H1 (cell line): ENCODE results near the gene APBA2. TPM values are rescaled to one million over a fixed set of nuclear protein-coding genes. Genes with fewer than 3 reads are reported as not detected.

Experiments used
- CTCF ChIA-PET: fragments of 300-600 bp; sonication (Branson Sonifier 250); formaldehyde crosslinking; loops from one replicate; lab custom pipeline; 2021; ENCODE audit not compliant: partially characterized antibody; lab: Charles Lee
- POLR2A ChIA-PET: fragments of 300-600 bp; sonication (Branson Sonifier 250); formaldehyde crosslinking; loops from one replicate; lab custom pipeline; 2021; ENCODE audit warnings: inconsistent platforms; ENCODE audit not compliant: partially characterized antibody; lab: Charles Lee
- DNase-seq, 2 experiments: peaks; one replicate each; pipeline versions ENCODE4 v3.0.0 to v3.0.0-alpha.2; 2010 to 2022; ENCODE audit warnings: low spot score in 2 of 2, low read depth in 1 of 2, mixed read lengths in 1 of 2
- FAIRE-seq: peaks from 2 replicates; lab custom pipeline; 2011; peaks lifted over from hg19 to GRCh38; lab: Jason Lieb, UNC
- H2AFZ ChIP-seq: 2 replicates; pipeline ENCODE4 v1.8.1; 2012; ENCODE audit warnings: low read length, inconsistent platforms
- H2AK5ac ChIP-seq: 2 replicates; pipeline ENCODE4 v1.6.1; 2013; ENCODE audit warnings: low read depth, low read length
- H2BK120ac ChIP-seq: replicated peaks from 2 replicates; pipeline ENCODE3; 2013; ENCODE audit warnings: low read depth, low read length, inconsistent platforms
- H2BK12ac ChIP-seq: 2 replicates; pipeline ENCODE4 v1.6.1; 2013; ENCODE audit warnings: low read depth, low read length
- H2BK15ac ChIP-seq: 2 replicates; pipeline ENCODE4 v1.6.1; 2013; ENCODE audit warnings: low read length
- H2BK20ac ChIP-seq: 2 replicates; pipeline ENCODE4 v1.6.1; 2013; ENCODE audit warnings: low read length
- H2BK5ac ChIP-seq: 2 replicates; pipeline ENCODE4 v1.6.1; 2013; ENCODE audit warnings: low read depth, low read length
- H3K14ac ChIP-seq: 2 replicates; pipeline ENCODE4 v1.6.1; 2013; ENCODE audit warnings: inconsistent platforms; ENCODE audit not compliant: insufficient read length
- H3K18ac ChIP-seq: 2 replicates; pipeline ENCODE4 v1.6.1; 2013; ENCODE audit warnings: low read length; ENCODE audit errors: extremely low read depth
- H3K23ac ChIP-seq: 2 replicates; pipeline ENCODE4 v1.6.1; 2013; ENCODE audit warnings: inconsistent platforms; ENCODE audit not compliant: insufficient read length
- H3K23me2 ChIP-seq: 2 replicates; pipeline ENCODE4 v1.6.1; 2013; ENCODE audit warnings: low read depth, low read length
- H3K27ac ChIP-seq: 2 replicates; pipeline ENCODE4 v1.6.1; 2011; ENCODE audit warnings: low read depth, low read length, inconsistent platforms
- H3K27me3 ChIP-seq, 4 experiments: replicated peaks in 1 of 4; 1 replicate in 1 of 4; 2 replicates in 3 of 4; pipeline versions ENCODE4 v1.6.1 to v1.8.1; 2011 to 2013; ENCODE audit warnings: low read length in 3 of 4, mild to moderate bottlenecking in 3 of 4, inconsistent platforms in 2 of 4, mixed read lengths in 2 of 4, moderate library complexity in 1 of 4; ENCODE audit not compliant: control insufficient read depth in 3 of 4, insufficient read depth in 3 of 4; ENCODE audit errors: extremely low read depth in 1 of 4
- H3K36me3 ChIP-seq, 4 experiments: 2 replicates each; pipeline versions ENCODE4 v1.6.1 to v1.8.1; 2011 to 2013; ENCODE audit warnings: mild to moderate bottlenecking in 4 of 4, low read length in 3 of 4, moderate library complexity in 2 of 4, control low read depth in 1 of 4, inconsistent platforms in 1 of 4; ENCODE audit not compliant: insufficient read depth in 4 of 4, control insufficient read depth in 2 of 4
- H3K4ac ChIP-seq: replicated peaks from 2 replicates; pipeline ENCODE3; 2013; ENCODE audit warnings: low read length, low read depth, mixed read lengths, inconsistent platforms; ENCODE audit not compliant: insufficient read length
- H3K4me1 ChIP-seq, 4 experiments: replicated peaks in 1 of 4; 1 replicate in 1 of 4; 2 replicates in 3 of 4; pipeline versions ENCODE4 v1.6.1 to v1.8.1; 2011 to 2013; ENCODE audit warnings: low read length in 3 of 4, inconsistent platforms in 2 of 4, mixed read lengths in 1 of 4; ENCODE audit not compliant: insufficient read depth in 4 of 4, control insufficient read depth in 3 of 4
- H3K4me2 ChIP-seq, 2 experiments: 2 replicates each; pipeline versions ENCODE4 v1.6.1 to v1.8.1; 2011 to 2013; ENCODE audit warnings: low read depth in 2 of 2, low read length in 2 of 2, control low read depth in 1 of 2, inconsistent platforms in 1 of 2, mild to moderate bottlenecking in 1 of 2; ENCODE audit not compliant: insufficient read depth in 1 of 2
- H3K4me3 ChIP-seq, 4 experiments: fragments of 200-600, 300-600 bp in 1 of 4; sonication (generic), shearing (Covaris generic), sonication (Bioruptor Twin) in 1 of 4; 2 replicates each; pipeline versions ENCODE4 v1.5.1 to v1.8.1; 2011 to 2016; ENCODE audit warnings: low read length in 4 of 4, low read depth in 3 of 4, control low read depth in 2 of 4, inconsistent platforms in 2 of 4, mild to moderate bottlenecking in 2 of 4, mixed read lengths in 1 of 4, moderate library complexity in 1 of 4; ENCODE audit not compliant: insufficient read depth in 2 of 4; ENCODE audit errors: extremely low read depth in 1 of 4
- H3K56ac ChIP-seq: replicated peaks from 2 replicates; pipeline ENCODE3; 2013; ENCODE audit warnings: low read depth, mild to moderate bottlenecking, mixed read lengths, low read length, inconsistent platforms; ENCODE audit not compliant: insufficient read length
- H3K79me1 ChIP-seq: 2 replicates; pipeline ENCODE4 v1.6.1; 2013; ENCODE audit warnings: low read depth, low read length, control low read depth
- H3K79me2 ChIP-seq, 2 experiments: 2 replicates each; pipeline versions ENCODE4 v1.6.1 to v1.8.1; 2012 to 2013; ENCODE audit warnings: low read length in 2 of 2, mild to moderate bottlenecking in 2 of 2, inconsistent platforms in 1 of 2; ENCODE audit not compliant: insufficient read depth in 2 of 2, control insufficient read depth in 1 of 2
- H3K9ac ChIP-seq, 4 experiments: replicated peaks in 1 of 4; 1 replicate in 1 of 4; 2 replicates in 3 of 4; pipeline versions ENCODE4 v1.6.1 to v1.8.1; 2011 to 2013; ENCODE audit warnings: low read depth in 3 of 4, low read length in 3 of 4, control low read depth in 2 of 4, mild to moderate bottlenecking in 2 of 4, moderate library complexity in 2 of 4, inconsistent platforms in 1 of 4; ENCODE audit errors: extremely low read depth in 1 of 4
- H3K9me3 ChIP-seq, 2 experiments: 2 replicates each; pipeline versions ENCODE4 v1.6.1 to v1.8.1; 2012 to 2013; ENCODE audit warnings: mild to moderate bottlenecking in 2 of 2, moderate library complexity in 2 of 2, control low read depth in 1 of 2, inconsistent platforms in 1 of 2, low read depth in 1 of 2, low read length in 1 of 2, mixed read lengths in 1 of 2; ENCODE audit not compliant: insufficient read depth in 2 of 2
- H4K20me1 ChIP-seq, 2 experiments: replicated peaks in 1 of 2; 2 replicates each; pipeline versions ENCODE3 to v1.8.1; 2011 to 2013; ENCODE audit warnings: inconsistent platforms in 2 of 2, low read length in 2 of 2, mild to moderate bottlenecking in 1 of 2; ENCODE audit not compliant: insufficient read depth in 2 of 2, control insufficient read depth in 1 of 2
- H4K5ac ChIP-seq: 2 replicates; pipeline ENCODE4 v1.6.1; 2013; ENCODE audit warnings: low read length, low read depth, mixed read lengths, inconsistent platforms; ENCODE audit not compliant: insufficient read length
- H4K8ac ChIP-seq: 2 replicates; pipeline ENCODE4 v1.8.0; 2013; ENCODE audit warnings: mild to moderate bottlenecking, moderate library complexity, low read length, inconsistent platforms; ENCODE audit not compliant: insufficient read depth; ENCODE audit errors: extremely low read depth
- H4K91ac ChIP-seq: replicated peaks from 2 replicates; pipeline ENCODE3; 2013; ENCODE audit warnings: low read length, mixed read lengths, inconsistent platforms; ENCODE audit not compliant: insufficient read length
- CHD2 ChIP-seq: IDR thresholded peaks from 2 replicates; pipeline ENCODE4 v1.6.1; 2012; ENCODE audit warnings: low read length, improper control_type of control experiment
- CREB1 ChIP-seq: IDR thresholded peaks from 2 replicates; pipeline ENCODE4 v1.6.1; 2012; ENCODE audit warnings: inconsistent platforms
- GABPA ChIP-seq: IDR thresholded peaks from 2 replicates; pipeline ENCODE4 v1.6.1; 2011; ENCODE audit warnings: mild to moderate bottlenecking, low read length, moderate library complexity, borderline replicate concordance; ENCODE audit not compliant: insufficient read depth
- JUN ChIP-seq: IDR thresholded peaks from 2 replicates; pipeline ENCODE4 v1.6.1; 2011; ENCODE audit warnings: low read depth, mild to moderate bottlenecking, improper control_type of control experiment, low read length
- KDM4A ChIP-seq: IDR thresholded peaks from one replicate; pipeline ENCODE4 v1.7.1; 2012; ENCODE audit warnings: low read depth, mild to moderate bottlenecking, moderate library complexity, low read length, inconsistent platforms; ENCODE audit not compliant: severe bottlenecking
- RXRA ChIP-seq: IDR thresholded peaks from 2 replicates; pipeline ENCODE4 v1.6.1; 2011; ENCODE audit warnings: low read depth, mild to moderate bottlenecking, low read length, moderate library complexity; ENCODE audit not compliant: insufficient read depth
- SIX5 ChIP-seq: IDR thresholded peaks from 2 replicates; pipeline ENCODE4 v1.6.1; 2011; ENCODE audit warnings: mild to moderate bottlenecking, low read depth, low read length
- SP2 ChIP-seq: IDR thresholded peaks from 2 replicates; pipeline ENCODE4 v1.6.1; 2012; ENCODE audit warnings: mild to moderate bottlenecking, low read length, inconsistent platforms
- SP4 ChIP-seq: IDR thresholded peaks from 2 replicates; pipeline ENCODE4 v1.6.1; 2012; ENCODE audit warnings: low read length, inconsistent platforms
- TAF1 ChIP-seq: IDR thresholded peaks from 2 replicates; pipeline ENCODE4 v1.6.1; 2011; ENCODE audit warnings: mild to moderate bottlenecking, low read depth, low read length
- TBP ChIP-seq: IDR thresholded peaks from 2 replicates; pipeline ENCODE4 v1.6.1; 2011; ENCODE audit warnings: low read depth, low read length, improper control_type of control experiment
- TCF12 ChIP-seq: IDR thresholded peaks from 2 replicates; pipeline ENCODE4 v1.6.1; 2011; ENCODE audit warnings: low read depth, mild to moderate bottlenecking, low read length
- TEAD4 ChIP-seq: IDR thresholded peaks from 2 replicates; pipeline ENCODE4 v1.6.1; 2012; ENCODE audit warnings: low read depth, low read length, inconsistent platforms, mixed read lengths
- YY1 ChIP-seq: IDR thresholded peaks from 2 replicates; pipeline ENCODE4 v1.6.1; 2011; ENCODE audit warnings: low read depth, mild to moderate bottlenecking, low read length
- WGBS, 2 experiments: shearing (Covaris generic) in 1 of 2; methylation state at CpG; one replicate each; pipeline versions ENCODE4 v1.1.6 to v1.1.7; 2013 to 2015; ENCODE audit warnings: low lambda C conversion rate in 2 of 2, mixed read lengths in 2 of 2, inconsistent platforms in 1 of 2, low coverage in 1 of 2, missing lambda C conversion rate in 1 of 2; ENCODE audit not compliant: insufficient replicate concordance in 2 of 2, insufficient coverage in 1 of 2, insufficient read length in 1 of 2; ENCODE audit errors: extremely low coverage in 1 of 2, missing lambda C conversion rate in 1 of 2; 5-methylcytosine and 5-hydroxymethylcytosine counted together
- polyA plus RNA-seq, 7 experiments: library from polyadenylated mRNA; depleted of rRNA in 3 of 7; stranded (reverse) in 5 of 7; unstranded in 2 of 7; fragments of >200 nt in 5 of 7; fragments of 200-250 nt in 2 of 7; gene quantifications; 1 replicate in 5 of 7; 2 replicates in 1 of 7; 4 replicates in 1 of 7; pipeline versions ENCODE4 v1.2.1 to v1.2.3, GENCODE V29; 2011 to 2013; ENCODE audit warnings: missing spikeins in 2 of 7, mixed read lengths in 2 of 7
- total RNA-seq: library from RNA; stranded (reverse); fragmentation: NEBNext Ultra II Directional; extraction: Animal tissue kit (Norgen Biotek cat#: 25700); gene quantifications from 2 replicates; pipeline ENCODE4 v1.2.1, GENCODE V29; 2021

APBA2 gene
- total and polyA plus RNA-seq, 2 of the 8 experiments (the other 6 are each of a cell fraction or from before 2014, with no cell fraction given), result 15.5 to 19.0 TPM

- ChIA-PET CTCF (interaction anchor here (0.6 to 4.3 kb wide), 9 partner anchors 8 to 294 kb away, joined by 3 to 20 read pairs (median 4); no protein-coding TSS in a partner anchor), POLR2A (interaction anchor here (0.6 to 1.2 kb wide), 2 partner anchors 45 to 153 kb away, joined by 3 read pairs; no protein-coding TSS in a partner anchor)
- Histone ChIP-seq H3K9ac (no peak overlapping the region), H4K8ac (no peak overlapping the region), H2AFZ (no peak overlapping the region), H3K23me2 (peaks cover 5% of the 10 kb centered on the region; the same call in 1 of the 2 replicates), H3K27ac (no peak overlapping the region), H2BK120ac (no peak overlapping the region), H3K79me1 (peaks cover 4% of the 10 kb centered on the region; the same call in 1 of the 2 replicates), H4K5ac (no peak overlapping the region), H4K20me1 (peaks cover 0 to 4% of the 10 kb centered on the region in 2 experiments), H3K56ac (no peak overlapping the region), H3K4ac (no peak overlapping the region), H2BK12ac (no peak overlapping the region), H2BK20ac (no peak overlapping the region), H4K91ac (no peak overlapping the region), H3K79me2 (no peaks in the 10 kb centered on the region), H3K4me2 (no peak overlapping the region), H3K4me3 (no peak overlapping the region), H2AK5ac (no peak overlapping the region), H3K36me3 (no peaks in the 10 kb centered on the region), H3K14ac (no peak overlapping the region), H3K18ac (no peak overlapping the region), H3K4me1 (peaks cover 0 to 11% (median 5%) of the 10 kb centered on the region in 4 experiments; a peak in 5 of 7 replicates), H3K23ac (no peak overlapping the region), H3K27me3 (no peaks in the 10 kb centered on the region), H2BK5ac (no peak overlapping the region), H2BK15ac (no peak overlapping the region), H3K9me3 (no peaks in the 10 kb centered on the region)
- DNase-seq, result no peak
- TF ChIP-seq YY1 (no peak), JUN (no peak), GABPA (no peak), SIX5 (no peak), SP2 (no peak), TAF1 (no peak), TEAD4 (no peak), TCF12 (no peak), RXRA (no peak), CHD2 (no peak), SP4 (no peak), CREB1 (no peak), KDM4A (no peak), TBP (no peak)
- WGBS, 2 experiments, result 96% methylated on average over 8 of the region's 10 CpGs; no CpG with 5 or more reads in 1 of the 2 experiments
- FAIRE-seq, result no peak
Measured at GRCh38 chr15:29109762-29110161, 224.0 kb downstream of the APBA2 start.
